NT2/D1 (cell line): ENCODE measurements around the gene STAG3.
"Not testable (repeated sequence)": the region's sequence is repeated elsewhere in the genome, so short reads cannot be mapped to it uniquely, and the experiment has no call there.

Source experiments
- DNase-seq: peaks from one replicate; pipeline ENCODE4 v3.0.0-alpha.2; 2011; ENCODE audit warnings: low read depth, low spot score
- H3K27me3 ChIP-seq: 2 replicates; pipeline ENCODE4 v1.6.0; 2011; ENCODE audit warnings: mild to moderate bottlenecking; ENCODE audit not compliant: insufficient read length, insufficient read depth
- H3K36me3 ChIP-seq: 2 replicates; pipeline ENCODE4 v1.6.1; 2011; ENCODE audit warnings: mild to moderate bottlenecking, low read length, mixed read lengths; ENCODE audit not compliant: insufficient read depth, insufficient read length
- H3K4me1 ChIP-seq: 2 replicates; pipeline ENCODE4 v1.5.1; 2011; ENCODE audit not compliant: insufficient read depth, insufficient read length
- H3K4me3 ChIP-seq: 2 replicates; pipeline ENCODE4 v1.5.1; 2011; ENCODE audit warnings: low read depth; ENCODE audit not compliant: insufficient read length
- H3K9ac ChIP-seq: 2 replicates; pipeline ENCODE4 v1.6.0; 2011; ENCODE audit warnings: low read depth; ENCODE audit not compliant: insufficient read length
- H3K9me3 ChIP-seq: 2 replicates; pipeline ENCODE4 v1.5.1; 2011; ENCODE audit warnings: mild to moderate bottlenecking, low read length; ENCODE audit not compliant: insufficient read depth
- SUZ12 ChIP-seq: IDR thresholded peaks from 2 replicates; pipeline ENCODE4 v1.6.1; 2011; ENCODE audit not compliant: insufficient read length, insufficient read depth; ENCODE audit errors: extremely low read depth
- YY1 ChIP-seq: IDR thresholded peaks from 2 replicates; pipeline ENCODE4 v1.6.1; 2011; ENCODE audit not compliant: insufficient read length, insufficient read depth
- ZNF274 ChIP-seq: IDR thresholded peaks from 2 replicates; pipeline ENCODE4 v1.6.1; 2011; ENCODE audit warnings: mild to moderate bottlenecking, low read depth, low read length

The STAG3 gene

DNA sequence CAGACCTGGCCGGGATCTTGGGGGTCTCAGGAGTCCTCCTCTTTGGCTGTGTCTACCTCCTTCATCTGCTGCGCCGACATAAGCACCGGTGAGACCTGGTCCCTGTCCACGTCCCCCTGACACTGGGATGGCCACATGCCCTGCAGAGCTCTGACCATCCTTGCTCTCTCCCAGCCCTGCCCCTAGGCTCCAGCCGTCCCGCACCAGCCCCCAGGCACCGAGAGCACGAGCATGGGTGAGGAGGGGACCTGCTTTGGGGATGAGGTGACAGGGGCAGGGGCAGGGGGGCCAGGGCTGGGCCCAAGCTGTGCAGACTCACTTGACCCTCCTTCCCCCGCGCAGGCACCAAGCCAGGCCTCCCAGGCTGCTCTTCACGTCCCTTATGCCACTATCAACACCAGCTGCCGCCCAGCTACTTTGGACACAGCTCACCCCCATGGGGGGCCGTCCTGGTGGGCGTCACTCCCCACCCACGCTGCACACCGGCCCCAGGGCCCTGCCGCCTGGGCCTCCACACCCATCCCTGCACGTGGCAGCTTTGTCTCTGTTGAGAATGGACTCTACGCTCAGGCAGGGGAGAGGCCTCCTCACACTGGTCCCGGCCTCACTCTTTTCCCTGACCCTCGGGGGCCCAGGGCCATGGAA lies 43.0 kb downstream of the STAG3 start:
- H3K36me3 ChIP-seq = peaks cover 19% of the 10 kb centered on the region
- no peak overlapping the region for H3K9ac ChIP-seq
- peaks cover 2% of the 10 kb centered on the region for H3K4me1 ChIP-seq
- no peaks in the 10 kb centered on the region for H3K27me3 ChIP-seq
- H3K4me3 ChIP-seq = no peak overlapping the region
- no peak for DNase-seq
- TF ChIP-seq ZNF274 (no peak), YY1 (no peak), SUZ12 (no peak)
- no peaks in the 10 kb centered on the region for H3K9me3 ChIP-seq

- no peak for DNase-seq
- Histone ChIP-seq H3K36me3 (peaks cover 19% of the 10 kb centered on the region), H3K9ac (no peak overlapping the region), H3K9me3 (no peaks in the 10 kb centered on the region), H3K27me3 (no peaks in the 10 kb centered on the region), H3K4me3 (no peak overlapping the region), H3K4me1 (peaks cover 2% of the 10 kb centered on the region)
- TF ChIP-seq SUZ12 (no peak), ZNF274 (no peak), YY1 (no peak)
Observed at GRCh38 chr7:100221231-100221718, 43.6 kb downstream of the STAG3 start.

DNA sequence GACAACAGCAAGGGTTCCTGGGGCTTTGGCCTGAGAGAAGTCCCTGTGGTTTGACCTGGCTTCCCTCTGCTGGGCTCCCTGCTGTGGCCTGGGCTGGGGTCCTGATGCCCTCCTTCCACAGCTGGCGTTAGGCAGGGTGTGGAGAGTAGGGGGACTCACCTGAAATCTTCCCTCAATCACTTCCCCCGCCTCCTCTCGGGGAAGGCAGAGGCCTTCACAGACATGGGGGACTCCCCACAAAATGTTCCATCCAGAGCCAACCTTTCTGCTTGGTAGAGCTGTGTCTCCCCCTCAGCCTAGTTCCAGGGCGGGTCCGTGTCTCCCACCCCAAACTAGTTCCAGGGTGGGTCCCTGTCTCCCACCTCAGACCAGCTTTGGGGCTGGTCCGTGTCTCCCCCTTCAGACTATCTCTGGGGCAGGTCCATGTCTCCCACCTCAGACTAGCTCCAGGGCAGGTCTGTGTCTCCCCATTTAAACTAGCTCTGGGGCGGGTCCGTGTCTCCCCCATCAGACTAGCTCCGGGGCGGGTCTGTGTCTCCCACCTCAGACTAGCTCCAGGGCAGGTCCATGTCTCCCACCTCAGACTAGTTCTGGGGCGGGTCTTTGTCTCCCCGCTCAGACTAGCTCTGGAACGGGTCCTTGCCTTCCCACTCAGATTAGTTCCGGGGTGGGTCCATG lies 44.2 kb downstream of the STAG3 start:
- Histone ChIP-seq H3K9me3 (no peaks in the 10 kb centered on the region), H3K9ac (no peak overlapping the region), H3K27me3 (no peaks in the 10 kb centered on the region), H3K36me3 (peaks cover 19% of the 10 kb centered on the region), H3K4me1 (peaks cover 2% of the 10 kb centered on the region), H3K4me3 (no peak overlapping the region)
- no peak for DNase-seq
- TF ChIP-seq YY1 = no peak
- no peak for TF ChIP-seq SUZ12
- TF ChIP-seq ZNF274 = no peak

GRCh38 chr7:100222445-100223132 lies 44.9 kb downstream of the STAG3 start:
- Histone ChIP-seq H3K4me1 (peaks cover 2% of the 10 kb centered on the region), H3K4me3 (no peak overlapping the region)

DNA sequence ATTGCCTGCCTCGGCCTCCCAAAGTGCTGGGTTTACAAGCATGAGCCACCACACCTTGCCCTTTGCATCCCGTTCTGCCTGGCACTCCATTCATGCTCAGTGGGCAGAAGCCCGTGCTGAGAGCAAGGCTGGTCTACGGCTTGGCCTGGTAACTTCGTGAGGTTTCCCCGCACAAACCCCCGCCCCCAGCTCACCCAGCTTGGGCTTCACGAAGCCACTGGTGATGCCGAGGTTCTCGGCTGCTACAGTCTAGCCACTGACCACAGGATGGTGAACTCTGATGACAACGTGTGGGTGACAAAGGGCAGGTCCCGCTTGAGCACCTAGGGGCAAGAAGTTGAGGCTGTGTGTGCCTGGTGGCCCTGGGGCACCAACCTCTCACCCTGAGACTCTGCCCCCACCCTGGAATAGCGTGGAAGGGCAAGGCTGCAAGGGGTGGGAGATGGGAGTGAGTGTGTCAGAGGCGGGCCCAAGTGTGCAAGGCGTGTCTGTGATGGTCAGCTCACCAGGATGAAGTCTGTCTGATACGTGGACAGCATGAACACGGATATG lies 45.7 kb downstream of the STAG3 start:
- peaks cover 19% of the 10 kb centered on the region for H3K36me3 ChIP-seq
- H3K9me3 ChIP-seq, H3K4me3 ChIP-seq, H3K4me1 ChIP-seq, H3K9ac ChIP-seq, DNase-seq, H3K27me3 ChIP-seq: not testable (repeated sequence)

More at GRCh38 chr7:100222445-100223132, 44.9 kb downstream of the STAG3 start:
- no peaks in the 10 kb centered on the region for H3K9me3 ChIP-seq
- no peaks in the 10 kb centered on the region for H3K27me3 ChIP-seq
- no peak overlapping the region for H3K9ac ChIP-seq
- TF ChIP-seq YY1 (no peak), SUZ12 (no peak), ZNF274 (no peak)
- peaks cover 19% of the 10 kb centered on the region for H3K36me3 ChIP-seq
- no peak for DNase-seq

DNA sequence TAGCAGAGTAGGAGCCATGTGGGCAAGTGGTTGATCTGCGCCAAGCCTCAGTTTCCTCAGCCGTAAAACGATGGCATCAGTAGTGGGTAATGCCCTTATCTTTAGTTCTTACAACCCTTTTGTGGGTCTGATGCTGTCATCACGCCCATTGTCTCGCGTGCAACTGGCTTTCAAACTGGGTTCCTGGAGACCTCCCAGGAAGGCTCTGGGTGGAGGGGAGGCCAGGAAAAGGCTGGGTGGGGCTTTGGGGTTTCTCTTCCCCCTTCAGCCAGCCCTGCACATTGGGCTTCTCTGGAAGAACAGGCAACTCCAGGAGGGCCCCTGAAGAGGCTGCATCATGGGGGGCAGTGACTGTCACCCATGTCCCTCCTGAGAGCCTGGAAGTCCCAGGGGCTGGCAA lies 47.2 kb downstream of the STAG3 start:
- H3K4me3 ChIP-seq, H3K4me1 ChIP-seq, DNase-seq, H3K9ac ChIP-seq, H3K27me3 ChIP-seq, H3K9me3 ChIP-seq: not testable (repeated sequence)
- H3K36me3 ChIP-seq = peaks cover 19% of the 10 kb centered on the region

- H3K4me1 ChIP-seq, H3K27me3 ChIP-seq, H3K9me3 ChIP-seq, H3K9ac ChIP-seq, H3K36me3 ChIP-seq, DNase-seq, H3K4me3 ChIP-seq: not testable (repeated sequence)
Observed at GRCh38 chr7:100234660-100235317, 57.1 kb downstream of the STAG3 start.

- not testable (repeated sequence) for H3K27me3 ChIP-seq, H3K9ac ChIP-seq, DNase-seq, H3K4me3 ChIP-seq, H3K4me1 ChIP-seq, H3K9me3 ChIP-seq, H3K36me3 ChIP-seq
Observed at GRCh38 chr7:100239975-100240374, 62.3 kb downstream of the STAG3 start.

DNA sequence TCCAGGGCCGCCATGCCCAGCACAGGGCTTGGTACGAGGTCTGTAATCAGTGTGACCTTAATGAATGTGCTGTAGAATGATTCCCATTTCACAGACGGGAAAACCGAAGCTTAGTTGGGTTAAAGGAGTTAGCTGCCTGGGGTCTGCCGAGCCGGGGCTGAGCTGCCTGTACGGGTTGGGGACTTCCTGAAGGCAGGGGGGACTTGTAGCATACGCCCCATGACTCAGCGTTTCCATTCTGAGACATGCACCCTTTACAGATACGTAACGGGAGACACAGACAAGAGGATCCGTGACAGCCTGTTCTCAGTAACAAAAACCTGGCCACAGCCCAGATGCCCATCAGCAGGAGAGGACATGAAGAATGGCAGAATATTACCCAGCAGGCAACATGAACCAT lies 65.7 kb downstream of the STAG3 start:
- not testable (repeated sequence) for DNase-seq, H3K9me3 ChIP-seq, H3K27me3 ChIP-seq, H3K4me3 ChIP-seq, H3K9ac ChIP-seq, H3K36me3 ChIP-seq
- peaks cover 10% of the 10 kb centered on the region for H3K4me1 ChIP-seq

- H3K27me3 ChIP-seq, H3K9me3 ChIP-seq, DNase-seq, H3K4me3 ChIP-seq, H3K9ac ChIP-seq, H3K36me3 ChIP-seq: not testable (repeated sequence)
- H3K4me1 ChIP-seq = peaks cover 13% of the 10 kb centered on the region
Observed at GRCh38 chr7:100244988-100245605, 67.4 kb downstream of the STAG3 start.
